ENCODE results near the gene EFNA5. TPM values are rescaled to one million over a fixed set of nuclear protein-coding genes. Genes with fewer than 3 reads are reported as not detected.

The EFNA5 gene
- total RNA-seq, 1 donor from 2014 or later = 2.2 TPM

GRCh38 chr5:107582625-107583024, 88.1 kb downstream of the EFNA5 start:
- H3K36me3 ChIP-seq = no peaks in the 10 kb centered on the region
- no peak for DNase-seq (ENCODE audit: low spot score in 2 of 2)
- no peak for TF ChIP-seq CTCF (IDR thresholded peaks at IDR 0.05)
- H3K4me3 ChIP-seq = no peak overlapping the region
- no peak overlapping the region for H3K27ac ChIP-seq
- peaks cover 0 to 8% of the 10 kb centered on the region in 2 donors for H3K4me1 ChIP-seq
- intact Hi-C loops (cut with DNase I) = no loop called here
- no peaks in the 10 kb centered on the region for H3K9me3 ChIP-seq
- no peaks in the 10 kb centered on the region for H3K27me3 ChIP-seq

- H3K27me3 ChIP-seq = no peaks in the 10 kb centered on the region
- H3K9me3 ChIP-seq = no peaks in the 10 kb centered on the region
- peak overlapping the region in 1 of 2 donors; percentile 37 for H3K27ac ChIP-seq
- no peaks in the 10 kb centered on the region for H3K36me3 ChIP-seq
- DNase-seq (ENCODE audit: low spot score in 2 of 2) = no peak
- H3K4me3 ChIP-seq = no peak overlapping the region
- intact Hi-C loops (cut with DNase I) = no loop called here
- no peak for TF ChIP-seq CTCF (IDR thresholded peaks at IDR 0.05)
- H3K4me1 ChIP-seq = peaks cover 0 to 14% of the 10 kb centered on the region in 2 donors
These were observed 89.6 kb downstream of the EFNA5 start for GRCh38 chr5:107580889-107581820.

- Histone ChIP-seq H3K36me3 (no peaks in the 10 kb centered on the region), H3K9me3 (no peaks in the 10 kb centered on the region), H3K4me3 (no peak overlapping the region), H3K27ac (no peak overlapping the region), H3K4me1 (peaks cover 0 to 14% of the 10 kb centered on the region in 2 donors), H3K27me3 (no peaks in the 10 kb centered on the region)
- intact Hi-C loops (cut with DNase I) = no loop called here
- no peak for DNase-seq (ENCODE audit: low spot score in 2 of 2)
- no peak for TF ChIP-seq CTCF (IDR thresholded peaks at IDR 0.05)
These were observed 92.6 kb downstream of the EFNA5 start for GRCh38 chr5:107578051-107578635.

- no peaks in the 10 kb centered on the region for H3K36me3 ChIP-seq
- no peak overlapping the region for H3K4me3 ChIP-seq
- no peaks in the 10 kb centered on the region for H3K9me3 ChIP-seq
- intact Hi-C loops (cut with DNase I) = no loop called here
- peaks cover 0 to 14% of the 10 kb centered on the region in 2 donors for H3K4me1 ChIP-seq
- TF ChIP-seq CTCF (IDR thresholded peaks at IDR 0.05) = no peak
- no peak for DNase-seq (ENCODE audit: low spot score in 2 of 2)
- H3K27ac ChIP-seq = no peak overlapping the region
- H3K27me3 ChIP-seq = no peaks in the 10 kb centered on the region
These were observed 93.3 kb downstream of the EFNA5 start for GRCh38 chr5:107577394-107577950.

- no peak for TF ChIP-seq CTCF (IDR thresholded peaks at IDR 0.05)
- no peaks in the 10 kb centered on the region for H3K36me3 ChIP-seq
- intact Hi-C loops (cut with DNase I) = no loop called here
- H3K9me3 ChIP-seq = no peaks in the 10 kb centered on the region
- H3K27ac ChIP-seq = no peak overlapping the region
- DNase-seq (ENCODE audit: low spot score in 2 of 2) = no peak
- H3K4me1 ChIP-seq = peaks cover 0 to 14% of the 10 kb centered on the region in 2 donors
- no peak overlapping the region for H3K4me3 ChIP-seq
- H3K27me3 ChIP-seq = no peaks in the 10 kb centered on the region
These were observed 93.9 kb downstream of the EFNA5 start for GRCh38 chr5:107576736-107577393.
